Measurements from ENCODE around the gene PDE2A.

The PDE2A gene

GRCh38 chr11:72642043-72642883, 32.0 kb downstream of the PDE2A start:
- intact Hi-C loops (cut with DNase I), result loop anchor here (2.0 kb wide), 2 partner anchors 43 to 159 kb away; no protein-coding TSS in a partner anchor
- peak in 5 of 10 donors; percentile 45 to 94 (median 81) for DNase-seq

- intact Hi-C loops (cut with DNase I), result loop anchor here (2.0 kb wide), 2 partner anchors 43 to 159 kb away; no protein-coding TSS in a partner anchor
- no peak for DNase-seq
These were observed 32.6 kb downstream of the PDE2A start for GRCh38 chr11:72641522-72642042.

GRCh38 chr11:72639502-72640375, 34.5 kb downstream of the PDE2A start:
- no peak for DNase-seq
- intact Hi-C loops (cut with DNase I), result no loop called here

GRCh38 chr11:72637926-72638325, 36.3 kb downstream of the PDE2A start:
- DNase-seq, result no peak
- intact Hi-C loops (cut with DNase I), result no loop called here

- no peak for DNase-seq
- intact Hi-C loops (cut with DNase I), result no loop called here
These were observed 37.0 kb downstream of the PDE2A start for GRCh38 chr11:72637198-72637597.

GRCh38 chr11:72636376-72636775, 37.8 kb downstream of the PDE2A start:
- intact Hi-C loops (cut with DNase I), result no loop called here

GRCh38 chr11:72635933-72636332, 38.3 kb downstream of the PDE2A start:
- intact Hi-C loops (cut with DNase I), result no loop called here

More at GRCh38 chr11:72636376-72636775, 37.8 kb downstream of the PDE2A start:
- no peak for DNase-seq

GRCh38 chr11:72635309-72635915, 38.8 kb downstream of the PDE2A start:
- intact Hi-C loops (cut with DNase I), result no loop called here
- DNase-seq, result no peak

More at GRCh38 chr11:72635933-72636332, 38.3 kb downstream of the PDE2A start:
- no peak for DNase-seq

GRCh38 chr11:72634472-72635095, 39.6 kb downstream of the PDE2A start:
- DNase-seq, result peak in 1 of 10 donors; percentile 34
- intact Hi-C loops (cut with DNase I), result no loop called here

GRCh38 chr11:72634016-72634415, 40.2 kb downstream of the PDE2A start:
- intact Hi-C loops (cut with DNase I), result no loop called here
- no peak for DNase-seq

- intact Hi-C loops (cut with DNase I), result no loop called here
- DNase-seq, result no peak
These were observed 41.2 kb downstream of the PDE2A start for GRCh38 chr11:72633068-72633467.

- DNase-seq, result peak; percentile 62 to 95 (median 76)
These were observed 42.2 kb downstream of the PDE2A start for GRCh38 chr11:72631806-72632731.

GRCh38 chr11:72630104-72630852, 43.9 kb downstream of the PDE2A start:
- intact Hi-C loops (cut with DNase I), result no loop called here
- DNase-seq, result peak in 2 of 10 donors; percentile 46 to 57

More at GRCh38 chr11:72631806-72632731, 42.2 kb downstream of the PDE2A start:
- intact Hi-C loops (cut with DNase I), result no loop called here

GRCh38 chr11:72629266-72629665, 45.0 kb downstream of the PDE2A start:
- intact Hi-C loops (cut with DNase I), result no loop called here
- DNase-seq, result peak; percentile 72 to 96 (median 80)

GRCh38 chr11:72627594-72628281, 46.5 kb downstream of the PDE2A start:
- DNase-seq, result peak in 8 of 10 donors; percentile 47 to 92 (median 68)
- intact Hi-C loops (cut with DNase I), result no loop called here

GRCh38 chr11:72626414-72626936, 47.7 kb downstream of the PDE2A start:
- intact Hi-C loops (cut with DNase I), result no loop called here
- DNase-seq, result peak in 3 of 10 donors; percentile 46 to 90 (median 84)

All from posterior cingulate gyrus (tissue), 11 donors.